Cerebellar nuclear complex (tissue), 1 donor: ENCODE measurements around the gene PLXNA2.

Experiments
- DNase-seq, 2 experiments: peaks; one replicate each; lab custom pipeline; 2025; lab: John Stamatoyannopoulos, UW

The PLXNA2 gene

DNA sequence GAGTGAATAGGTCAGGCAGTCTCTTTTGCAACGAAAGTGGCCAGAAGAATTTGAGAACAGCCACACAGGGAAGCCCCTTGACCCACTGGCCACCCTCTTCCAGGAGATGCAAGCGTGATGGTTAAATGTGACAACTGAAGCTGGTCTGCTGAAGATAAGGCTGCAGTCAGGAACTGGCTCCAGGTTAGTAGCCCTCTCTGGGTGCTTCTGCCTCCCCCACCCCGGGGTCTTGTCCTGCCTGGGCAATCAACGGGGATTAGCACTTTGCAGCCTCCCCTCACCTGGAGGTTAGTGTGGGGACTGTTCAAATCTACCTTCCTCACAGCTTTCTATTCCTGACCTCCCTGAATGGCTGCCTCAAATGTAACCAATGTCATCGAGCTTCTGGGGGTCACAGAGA is 125.9 kb downstream of the PLXNA2 start:
- no peak for DNase-seq

DNA sequence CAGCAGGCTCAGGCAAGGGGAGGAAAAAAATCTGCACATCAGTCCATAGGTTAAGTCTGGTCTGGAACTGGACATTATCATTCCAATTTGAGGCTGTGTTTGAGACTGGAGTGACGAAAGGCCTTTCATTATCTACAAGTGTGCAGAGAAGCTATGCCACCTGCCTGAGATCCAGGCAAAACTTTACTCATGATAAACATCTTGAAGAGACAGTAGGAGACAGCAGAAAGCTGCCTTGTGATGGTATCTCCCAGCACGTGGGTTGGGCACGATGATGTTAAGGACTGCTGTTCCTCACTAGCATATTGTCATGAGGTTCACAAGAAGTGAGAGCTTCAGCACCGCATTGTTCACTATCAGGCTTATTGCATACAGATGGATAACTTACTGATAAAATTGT is 126.4 kb downstream of the PLXNA2 start:
- DNase-seq = no peak

DNA sequence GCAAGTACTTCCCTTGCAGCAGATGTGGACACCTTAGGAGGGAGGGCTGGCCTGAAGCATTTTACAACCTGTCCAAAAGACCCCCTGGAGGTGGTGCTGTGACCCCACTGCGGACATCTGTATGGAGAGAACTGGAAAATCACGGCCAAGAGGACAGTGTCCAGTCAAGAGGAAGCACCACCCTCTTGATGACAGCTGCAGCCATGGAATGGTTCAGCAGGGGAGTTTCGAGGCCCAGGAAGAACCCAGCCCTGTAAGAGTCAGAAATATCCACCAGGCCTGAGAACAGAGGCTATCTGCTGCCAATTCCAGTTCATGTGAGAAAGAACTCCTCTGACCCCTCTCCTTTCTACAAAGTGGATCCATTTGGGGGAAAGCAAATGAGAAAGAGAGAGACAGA is 126.8 kb downstream of the PLXNA2 start:
- no peak for DNase-seq

DNA sequence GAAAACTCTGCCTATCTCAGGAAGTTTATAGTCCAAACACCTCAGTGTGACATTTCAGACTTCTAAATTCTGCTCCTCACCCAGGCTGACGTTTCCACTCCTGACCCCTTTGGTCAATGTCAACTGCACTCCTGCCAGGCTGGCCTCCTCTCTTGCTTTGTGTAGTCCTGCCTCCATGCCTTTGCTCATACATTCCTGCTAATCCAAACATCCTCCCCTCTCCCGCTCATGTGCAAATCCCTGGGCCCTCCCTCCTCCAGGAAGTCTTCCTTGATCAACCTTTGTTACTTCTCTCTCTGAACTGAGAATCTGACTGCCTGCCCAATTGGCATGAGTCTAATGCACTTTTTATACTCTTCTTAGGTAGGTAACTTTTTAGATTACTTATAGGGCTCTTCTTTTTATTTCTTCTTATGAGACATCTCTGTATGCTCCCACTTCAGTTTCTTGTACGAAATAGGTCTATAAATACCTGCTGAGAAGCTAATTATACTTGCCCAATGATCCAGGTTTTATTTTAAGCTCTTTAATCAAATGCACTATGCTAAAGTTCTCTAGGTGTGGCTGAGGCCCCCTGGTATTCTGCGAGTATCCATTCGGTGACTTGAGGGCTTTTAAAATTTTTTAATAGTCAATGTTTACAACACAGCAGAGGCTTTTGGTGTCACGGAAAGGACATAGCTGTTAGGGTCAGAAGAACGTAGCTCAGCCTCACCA is 128.1 kb downstream of the PLXNA2 start:
- DNase-seq = no peak

DNA sequence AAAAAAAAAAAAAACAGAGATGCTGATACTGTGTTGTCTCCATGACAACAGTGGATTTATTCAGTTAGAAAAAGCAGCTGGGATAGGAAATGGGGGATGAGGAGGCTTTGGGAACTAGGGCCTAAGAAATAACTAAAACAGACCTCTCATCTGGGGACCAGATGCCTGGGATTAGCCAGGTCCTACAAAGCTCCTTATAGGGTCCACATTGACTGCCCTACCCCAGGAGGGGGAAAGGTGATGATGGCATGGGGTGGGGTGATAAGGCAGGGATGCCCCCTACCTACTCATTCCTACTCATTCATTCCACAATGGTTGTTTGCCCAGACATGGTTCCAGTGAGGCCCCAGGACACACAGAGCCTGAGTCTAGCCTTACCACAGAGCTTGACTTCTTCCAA is 131.2 kb downstream of the PLXNA2 start:
- no peak for DNase-seq

DNA sequence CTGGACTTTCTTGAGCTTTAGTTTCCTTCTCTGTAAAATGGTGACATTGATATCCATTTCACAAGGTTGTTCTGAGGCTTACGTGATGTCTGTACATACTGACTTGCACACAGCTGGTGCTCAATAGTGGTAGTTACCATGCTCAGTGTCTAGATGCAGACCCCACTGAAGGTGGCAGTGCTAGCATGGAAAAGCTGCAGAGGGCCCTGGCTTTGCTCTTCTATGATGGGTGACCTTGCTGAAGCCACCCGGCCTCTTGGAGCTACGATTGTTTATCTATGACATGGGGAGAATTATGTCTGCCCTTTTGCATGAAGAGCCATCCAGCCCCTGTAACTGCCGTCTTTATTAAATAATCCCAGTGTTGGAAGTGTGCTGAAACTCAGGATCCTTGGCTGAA is 131.8 kb downstream of the PLXNA2 start:
- no peak for DNase-seq

DNA sequence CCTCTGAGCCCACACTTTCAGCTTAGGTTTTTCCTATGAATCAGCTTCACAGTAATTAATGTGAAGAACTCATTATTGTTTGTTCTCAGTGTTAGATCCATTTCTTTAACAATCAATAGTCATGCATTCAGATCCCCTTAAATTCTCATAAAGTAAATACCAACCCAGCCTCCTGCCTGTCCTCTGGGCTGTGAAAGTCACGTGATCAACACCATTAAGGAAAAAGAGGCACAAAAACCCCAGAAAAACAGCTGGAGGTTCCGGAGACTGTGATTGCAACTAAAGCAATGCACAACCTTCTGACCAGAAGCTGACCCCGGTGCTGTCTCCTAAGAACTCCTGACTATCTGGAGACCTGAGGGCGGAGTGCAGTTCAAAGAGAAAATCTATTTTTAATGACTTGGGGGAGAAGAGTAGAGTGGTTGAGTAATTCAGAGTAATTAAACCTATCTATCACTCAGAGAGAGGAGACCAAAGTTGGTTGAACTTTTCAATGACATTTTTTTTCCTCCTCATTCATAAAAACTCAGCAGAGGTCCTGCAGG is 132.5 kb downstream of the PLXNA2 start:
- no peak for DNase-seq

DNA sequence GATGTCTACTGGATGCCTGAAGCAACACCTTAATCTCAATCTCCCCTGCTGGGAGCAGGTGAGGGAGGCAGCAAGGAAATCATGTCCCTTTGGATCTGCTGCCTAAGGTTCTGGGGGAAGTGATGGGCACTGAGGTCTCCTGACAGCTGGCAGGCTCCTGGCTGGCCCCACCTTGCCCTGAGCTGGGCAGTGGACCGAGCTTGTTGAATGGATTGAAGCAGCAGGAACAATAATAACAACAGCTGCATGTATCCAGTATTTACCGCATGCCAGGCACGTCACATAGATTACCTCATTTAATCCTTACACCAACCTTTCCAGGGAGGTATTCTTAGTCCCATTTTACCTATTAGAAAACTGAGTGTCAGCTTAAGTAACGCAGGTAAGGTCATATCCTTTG is 133.9 kb downstream of the PLXNA2 start:
- no peak for DNase-seq

DNA sequence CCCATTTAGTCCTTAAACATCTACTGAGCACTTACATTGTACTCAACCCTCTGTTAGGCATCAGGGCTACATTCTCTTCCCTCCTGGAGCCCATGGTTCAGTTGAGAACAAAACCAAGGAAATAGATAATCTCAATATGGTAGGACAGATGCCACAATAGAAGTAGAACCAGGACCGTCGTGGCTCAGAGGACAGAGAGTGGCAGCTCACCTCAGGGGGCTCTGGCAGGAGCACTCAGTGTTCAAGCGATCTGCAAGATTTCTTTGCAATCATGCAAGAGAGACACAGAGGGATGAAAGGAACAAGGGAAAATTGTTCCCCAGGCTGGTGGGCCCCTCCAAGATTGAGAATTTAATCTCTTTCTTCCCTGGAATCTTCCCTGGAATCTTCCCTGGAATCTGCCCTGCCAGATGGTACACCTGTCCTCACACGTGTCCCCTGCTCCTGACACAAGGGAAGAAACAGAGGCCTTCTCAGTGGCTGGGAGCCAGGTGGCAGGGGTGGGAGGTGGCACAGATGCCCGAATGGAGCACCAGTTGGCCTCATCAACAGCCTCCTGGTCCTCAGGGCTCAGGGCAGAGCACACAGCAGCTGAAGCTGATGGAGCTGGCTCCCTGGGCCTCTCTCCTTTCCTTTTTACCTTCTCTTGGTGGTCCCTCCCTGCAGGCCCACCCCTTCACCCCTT is 135.4 kb downstream of the PLXNA2 start:
- peak in 1 of 2 experiments; percentile 63 for DNase-seq

DNA sequence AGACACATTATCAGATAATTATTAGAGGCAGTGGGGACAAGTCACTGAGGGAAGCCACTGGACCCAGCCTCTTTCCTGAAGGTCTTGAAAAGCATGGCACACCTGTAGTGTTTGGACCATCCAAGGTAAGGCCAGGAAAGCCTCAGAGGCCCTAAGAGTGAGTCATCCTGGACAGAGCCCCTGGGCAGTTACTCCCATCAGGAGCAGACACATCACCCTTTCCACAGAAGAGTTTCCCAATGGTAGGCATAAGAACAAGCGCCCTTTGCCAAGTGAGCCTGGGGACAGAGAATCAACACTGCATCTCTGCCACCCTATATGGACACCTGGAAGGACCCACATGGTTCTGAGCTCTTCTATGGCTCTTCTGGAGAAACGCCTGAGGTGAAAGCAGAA is 136.0 kb downstream of the PLXNA2 start:
- no peak for DNase-seq

DNA sequence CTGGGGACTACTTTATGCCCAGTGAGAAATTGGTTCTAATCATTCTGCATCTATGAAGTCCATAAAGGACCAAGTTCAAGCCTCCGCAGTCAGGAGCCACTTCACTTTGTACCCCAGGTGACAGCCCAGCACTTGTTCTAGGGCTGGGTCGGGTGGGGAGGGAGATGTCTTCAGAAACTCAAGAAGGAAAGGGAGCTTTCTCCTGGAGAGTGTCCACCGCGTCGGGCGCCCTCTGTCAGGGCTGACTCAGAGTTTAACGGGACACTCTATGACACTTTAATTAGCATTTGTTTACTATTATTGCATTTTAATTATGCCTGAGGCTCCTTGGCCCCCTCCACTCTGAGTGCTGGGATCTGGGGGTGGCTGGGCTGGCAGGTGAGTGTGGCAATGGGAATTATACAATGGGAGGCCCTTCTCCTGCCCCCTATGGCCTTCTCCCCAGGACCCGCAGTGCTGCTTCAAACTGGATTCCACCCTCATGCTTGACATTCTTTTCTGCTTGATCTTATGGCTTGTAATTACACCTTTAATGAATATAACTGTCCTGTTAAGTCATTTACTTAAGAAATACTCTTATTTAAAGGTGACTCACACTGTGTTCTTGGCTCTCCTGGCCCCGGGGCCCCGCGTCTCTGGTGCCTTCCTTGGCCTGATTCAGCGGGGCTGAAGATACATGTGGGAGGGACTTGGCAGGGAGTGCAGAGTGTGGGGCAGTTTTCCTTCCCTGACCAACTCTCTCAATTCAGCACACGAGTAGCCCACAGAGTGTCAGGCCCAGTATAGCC is 136.6 kb downstream of the PLXNA2 start:
- no peak for DNase-seq

DNA sequence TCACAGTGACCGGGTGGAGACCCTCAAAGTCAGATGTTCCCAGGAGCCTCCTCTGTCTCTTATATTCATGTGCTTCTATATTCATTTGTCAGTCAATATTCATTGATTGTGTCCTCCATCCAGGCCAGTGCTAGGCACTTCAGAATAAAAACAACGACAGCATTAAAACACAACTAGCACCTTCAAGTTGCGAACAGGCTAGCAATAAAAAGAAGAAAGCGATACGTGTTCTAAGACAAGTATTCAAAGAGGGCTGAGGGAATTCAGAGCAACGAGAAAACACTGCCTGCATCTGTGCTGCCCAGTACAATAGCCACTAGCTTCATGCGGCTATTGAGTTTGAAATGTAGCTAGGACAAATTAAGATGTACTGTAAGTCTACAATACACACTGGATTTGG is 138.0 kb downstream of the PLXNA2 start:
- no peak for DNase-seq

DNA sequence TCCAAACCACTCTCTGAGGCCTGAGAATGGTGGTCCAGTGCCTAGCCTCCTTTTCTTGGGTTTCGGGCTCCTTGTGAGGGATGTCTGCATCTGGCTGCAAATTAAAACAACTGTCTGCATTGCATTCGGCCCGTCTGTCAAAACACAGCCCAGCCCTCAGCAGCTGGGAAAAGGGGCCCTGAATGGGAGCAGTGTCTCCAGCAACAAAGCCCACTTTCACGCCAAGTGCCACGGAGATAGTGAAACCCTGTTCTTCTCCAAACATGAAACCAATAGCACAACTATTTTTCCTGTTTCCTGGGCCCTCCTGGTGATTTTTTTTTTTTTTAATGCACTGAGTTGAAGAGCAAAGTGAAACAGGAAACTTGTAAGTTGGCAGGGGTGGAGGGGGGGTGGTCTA is 138.4 kb downstream of the PLXNA2 start:
- DNase-seq = no peak

DNA sequence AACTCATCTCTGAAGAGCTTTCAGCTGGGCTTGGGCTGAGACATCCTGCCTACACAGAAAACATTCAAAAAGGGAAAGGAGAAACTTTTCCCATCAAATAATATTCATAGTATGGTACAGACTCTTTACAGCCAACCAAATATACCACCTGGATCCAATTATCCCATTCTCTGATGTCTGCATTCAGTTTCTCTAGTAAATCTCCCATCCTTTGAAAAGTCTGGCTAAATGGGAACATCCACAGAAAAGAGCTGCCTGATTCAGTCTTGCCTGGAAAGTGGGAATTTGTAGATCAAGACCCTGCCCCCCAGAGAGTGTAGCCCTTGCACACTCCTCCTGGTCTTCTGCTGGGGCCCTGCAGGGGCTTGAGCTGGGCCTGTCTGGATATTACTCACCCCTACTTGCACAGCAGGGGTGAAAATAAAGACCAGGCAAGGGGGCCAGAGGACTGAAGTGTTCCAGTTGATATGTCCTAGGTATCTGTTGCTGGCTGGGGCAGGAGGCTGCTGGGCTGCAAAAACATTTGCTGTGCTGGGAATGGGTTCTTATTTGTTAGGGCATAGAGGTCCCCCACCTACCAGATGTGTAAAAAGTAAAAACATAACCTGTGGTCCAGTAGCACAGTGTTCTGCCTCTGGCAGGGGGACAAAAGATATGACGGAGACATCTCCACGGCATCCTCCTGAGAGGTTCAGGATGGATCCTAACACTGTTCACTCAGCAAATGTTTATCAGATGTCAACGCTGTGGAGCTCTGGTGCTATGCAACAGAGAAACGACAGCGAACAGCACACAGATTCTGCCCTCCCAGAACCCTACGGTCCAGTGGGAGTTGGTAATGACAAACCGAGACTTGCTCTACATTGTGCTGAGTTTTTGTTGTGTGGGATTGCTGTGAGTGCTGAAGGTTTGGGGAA is 140.3 kb downstream of the PLXNA2 start:
- no peak for DNase-seq

DNA sequence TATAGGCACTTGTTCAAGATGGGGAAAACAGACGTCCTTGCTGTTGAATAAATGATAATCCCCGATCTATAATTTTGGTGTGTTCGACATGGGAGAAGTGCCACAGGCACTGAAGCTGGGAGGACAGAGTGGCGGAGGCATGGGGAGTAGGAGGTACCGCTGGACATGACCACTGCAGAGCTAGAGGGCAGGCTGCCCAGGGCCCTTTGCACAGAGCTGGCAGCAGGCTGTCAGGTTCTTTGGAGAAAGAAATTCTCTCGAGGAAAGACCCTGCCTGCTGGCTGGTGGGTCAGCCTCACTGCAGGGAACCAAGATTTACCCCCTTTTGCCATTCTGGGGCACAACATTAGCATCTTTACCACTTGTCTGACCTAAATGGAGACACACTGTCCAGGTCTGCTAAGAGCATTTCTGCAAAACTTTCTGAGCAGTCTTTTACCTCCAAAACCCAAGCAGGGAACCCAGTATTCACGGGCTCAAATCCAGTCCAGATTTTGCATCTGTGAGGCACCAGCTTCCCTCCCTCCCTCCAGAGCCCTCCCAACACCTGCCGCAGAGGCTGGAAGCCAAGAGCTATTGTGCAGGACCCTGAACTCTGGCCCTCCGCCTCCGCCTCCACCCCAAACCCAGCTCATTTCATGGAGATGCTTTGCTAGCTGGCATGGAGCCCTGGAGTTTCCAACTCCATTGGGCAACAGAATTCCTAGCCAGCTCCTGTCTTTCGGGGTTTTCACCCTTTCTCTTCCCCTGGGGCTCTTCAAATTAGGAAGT is 142.3 kb downstream of the PLXNA2 start:
- DNase-seq = no peak

DNA sequence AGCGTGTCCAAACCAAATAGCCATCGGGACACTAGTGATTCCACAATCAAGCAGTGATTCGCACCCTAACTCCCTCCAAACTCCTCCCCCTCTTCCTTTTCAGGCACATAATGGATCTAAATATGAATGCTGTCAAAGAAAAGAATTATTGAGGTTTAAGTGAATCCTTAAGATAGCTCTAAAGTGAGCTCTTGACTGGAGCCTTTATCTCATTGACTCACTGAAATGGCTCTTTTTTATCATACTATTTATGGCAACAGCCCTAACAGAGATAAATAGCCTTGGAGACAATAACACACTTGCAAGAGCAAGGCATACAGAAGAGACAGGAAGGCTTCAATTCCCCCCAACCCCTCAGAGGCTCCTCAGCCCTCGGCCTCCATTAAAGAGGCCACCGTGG is 143.3 kb downstream of the PLXNA2 start:
- DNase-seq = no peak

DNA sequence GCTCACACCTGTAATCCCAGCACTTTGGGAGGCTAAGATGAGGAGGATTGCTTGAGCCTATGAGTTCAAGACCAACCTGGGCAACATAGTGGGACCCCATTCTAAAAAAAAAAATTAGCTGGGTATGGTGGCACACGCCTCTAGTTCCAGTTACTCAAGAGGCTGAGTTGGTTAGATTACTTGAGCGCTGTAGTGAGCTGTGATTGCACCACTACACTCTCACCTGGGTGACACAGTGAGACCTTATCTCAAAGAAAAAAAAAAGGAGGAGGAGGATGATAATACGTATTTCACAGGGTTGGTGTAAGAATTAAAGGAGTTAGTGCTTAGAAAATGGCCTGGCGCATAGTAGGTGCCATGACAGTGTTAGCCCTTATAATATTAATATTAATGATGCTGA is 144.1 kb downstream of the PLXNA2 start:
- no peak for DNase-seq

DNA sequence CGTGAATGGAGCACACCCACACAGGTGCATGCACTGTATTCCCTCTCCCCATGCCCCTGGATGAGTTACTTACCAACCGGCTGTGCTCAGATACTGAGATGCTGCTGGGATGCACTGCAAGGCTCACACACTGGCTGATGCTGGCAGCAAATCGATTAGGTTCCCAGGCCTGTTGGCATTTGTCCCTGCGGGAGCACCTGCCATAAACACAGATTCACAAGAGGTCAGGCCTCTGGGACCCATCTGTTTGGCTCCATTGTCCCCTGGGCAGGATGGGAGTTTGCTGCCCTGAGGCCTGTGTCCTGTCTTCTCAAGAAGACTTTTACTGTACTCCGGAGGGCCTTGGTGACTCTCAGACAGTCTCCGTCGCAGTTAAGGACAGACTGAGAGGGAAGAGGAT is 145.4 kb downstream of the PLXNA2 start:
- DNase-seq = no peak

DNA sequence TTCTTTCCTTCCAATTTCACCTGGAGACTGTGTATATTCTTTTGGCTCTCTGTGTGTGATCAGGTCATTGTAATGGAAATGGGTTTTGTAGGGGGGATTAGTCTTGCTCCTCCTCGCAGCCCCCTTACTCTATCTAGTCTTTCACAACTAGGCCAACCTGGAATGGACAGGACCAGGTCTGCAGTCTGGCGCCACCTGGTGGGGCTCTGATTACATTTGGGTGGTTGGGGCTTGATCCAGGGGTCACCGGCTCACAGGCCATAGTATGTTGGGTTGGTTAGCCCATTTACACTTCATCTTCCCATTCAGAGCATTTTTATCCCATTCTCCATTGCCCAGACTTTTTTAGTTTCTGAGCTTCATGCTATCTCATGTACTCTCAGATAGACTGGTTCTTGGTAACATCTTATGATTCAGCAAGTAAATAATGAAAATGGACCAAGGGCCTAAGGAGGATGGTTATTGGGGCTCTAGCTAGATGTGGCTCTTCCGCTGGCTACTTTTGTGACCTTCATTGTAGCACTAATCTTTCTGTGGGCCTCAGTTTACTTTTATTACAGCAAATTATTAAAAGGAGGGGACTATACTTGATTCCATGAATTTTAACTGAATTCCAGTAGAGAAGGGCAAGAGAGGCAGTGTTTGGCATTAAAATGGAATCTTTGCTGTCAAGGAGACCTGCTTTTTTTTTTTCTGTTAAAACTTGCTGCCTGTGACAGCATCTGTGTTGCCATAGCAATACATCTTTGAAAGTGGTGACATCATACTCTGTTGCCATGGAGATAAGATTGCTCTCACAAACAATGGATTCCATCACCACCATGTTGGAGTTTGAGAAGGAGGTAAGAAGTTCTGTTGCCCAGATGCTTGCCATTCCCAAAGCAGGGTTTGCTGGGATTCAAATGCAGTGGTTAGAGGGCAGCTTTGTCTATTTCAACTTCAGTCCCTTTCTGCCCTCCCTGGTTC is 150.1 kb downstream of the PLXNA2 start:
- no peak for DNase-seq

DNA sequence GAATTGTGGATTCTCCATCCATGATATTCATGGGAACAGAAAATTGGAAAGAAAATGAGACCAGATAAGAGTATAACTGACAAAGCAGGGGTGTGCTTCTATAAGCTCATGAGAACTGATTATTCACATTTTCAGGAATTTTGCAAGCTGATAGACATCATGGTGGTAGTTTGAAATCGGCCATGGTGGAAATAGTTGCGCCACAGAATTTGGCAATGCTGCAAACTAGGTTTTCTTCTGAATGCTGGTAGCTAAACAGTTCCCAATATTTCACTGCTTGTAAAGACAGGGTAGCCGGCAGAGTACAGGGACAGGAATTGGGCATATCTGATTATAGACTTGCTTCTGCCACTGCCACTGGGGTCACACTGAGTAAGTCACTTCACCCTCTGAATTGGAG is 151.1 kb downstream of the PLXNA2 start:
- no peak for DNase-seq
